ENCODE results near the gene ATP8A2.

The ATP8A2 gene

GRCh38 chr13:25886438-25887214 lies 514.9 kb downstream of the ATP8A2 start:
- DNase-seq (ENCODE audit: low read depth): no peak

- no peak for DNase-seq (ENCODE audit: low read depth)
These were observed 516.3 kb downstream of the ATP8A2 start for GRCh38 chr13:25887962-25888655.

GRCh38 chr13:25890671-25891212 lies 519.0 kb downstream of the ATP8A2 start:
- DNase-seq (ENCODE audit: low read depth): no peak

- DNase-seq (ENCODE audit: low read depth): no peak
These were observed 527.2 kb downstream of the ATP8A2 start for GRCh38 chr13:25898991-25899390.

- DNase-seq (ENCODE audit: low read depth): no peak
These were observed 527.7 kb downstream of the ATP8A2 start for GRCh38 chr13:25899464-25899863.

- DNase-seq (ENCODE audit: low read depth): no peak
These were observed 528.2 kb downstream of the ATP8A2 start for GRCh38 chr13:25899952-25900351.

- no peak for DNase-seq (ENCODE audit: low read depth)
These were observed 529.9 kb downstream of the ATP8A2 start for GRCh38 chr13:25901460-25902376.

- no peak for DNase-seq (ENCODE audit: low read depth)
These were observed 530.7 kb downstream of the ATP8A2 start for GRCh38 chr13:25902455-25902854.

- DNase-seq (ENCODE audit: low read depth): no peak
These were observed 531.1 kb downstream of the ATP8A2 start for GRCh38 chr13:25902891-25903341.

- DNase-seq (ENCODE audit: low read depth): no peak
These were observed 533.1 kb downstream of the ATP8A2 start for GRCh38 chr13:25904830-25905229.

GRCh38 chr13:25905611-25906010 lies 533.8 kb downstream of the ATP8A2 start:
- no peak for DNase-seq (ENCODE audit: low read depth)

GRCh38 chr13:25906191-25906661 lies 534.5 kb downstream of the ATP8A2 start:
- no peak for DNase-seq (ENCODE audit: low read depth)

- no peak for DNase-seq (ENCODE audit: low read depth)
These were observed 536.6 kb downstream of the ATP8A2 start for GRCh38 chr13:25908366-25908765.

GRCh38 chr13:25910243-25910642 lies 538.5 kb downstream of the ATP8A2 start:
- no peak for DNase-seq (ENCODE audit: low read depth)

GRCh38 chr13:25910991-25911419 lies 539.2 kb downstream of the ATP8A2 start:
- no peak for DNase-seq (ENCODE audit: low read depth)

- DNase-seq (ENCODE audit: low read depth): no peak
These were observed 541.2 kb downstream of the ATP8A2 start for GRCh38 chr13:25912961-25913360.

- DNase-seq (ENCODE audit: low read depth): no peak
These were observed 544.2 kb downstream of the ATP8A2 start for GRCh38 chr13:25915840-25916518.

GRCh38 chr13:25920277-25920676 lies 548.5 kb downstream of the ATP8A2 start:
- DNase-seq (ENCODE audit: low read depth): no peak

- no peak for DNase-seq (ENCODE audit: low read depth)
These were observed 549.2 kb downstream of the ATP8A2 start for GRCh38 chr13:25920931-25921330.

- DNase-seq (ENCODE audit: low read depth): no peak
These were observed 550.6 kb downstream of the ATP8A2 start for GRCh38 chr13:25922376-25922775.

All from activated T-cell treated with anti-CD3 and anti-CD28 coated beads for 48 hours (primary cell).